ENCODE measurements around the gene PLP1. TPM values are rescaled to one million over a fixed set of nuclear protein-coding genes. Genes with fewer than 3 reads are reported as not detected.

PLP1 gene
- total RNA-seq, 4 donors from 2014 or later = 3.8 to 13.7 (median 6.7) TPM

DNA sequence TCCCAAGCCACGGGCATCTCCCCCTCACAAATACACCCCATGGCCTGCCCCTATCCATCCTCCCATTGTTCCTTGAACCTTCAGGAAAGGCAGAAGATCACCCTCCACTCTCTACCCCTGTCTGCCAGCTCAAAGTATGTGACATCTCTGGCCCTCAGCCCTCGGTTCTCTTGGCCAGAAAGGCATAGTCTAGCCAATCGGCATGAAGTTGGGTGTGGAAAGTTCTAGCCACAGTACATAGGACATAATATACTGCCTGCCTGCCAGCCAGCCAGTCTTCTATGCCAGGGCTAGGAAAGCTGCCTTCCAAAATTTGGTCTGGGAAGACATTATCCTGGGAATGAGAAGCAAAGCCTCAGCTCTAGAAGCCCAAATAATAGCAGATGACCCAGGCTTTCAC is 3.2 kb upstream of the PLP1 start:
- no peaks in the 10 kb centered on the region for H3K9me3 ChIP-seq
- intact Hi-C loops (cut with DNase I; ENCODE audit: low total_unique reads) (no loop called here), in situ Hi-C loops (cut with MboI; ENCODE audit: low pct_ligation_motif_present in 1 of 4, low pct_unique_long_range_greater_than_20kb in 1 of 4, low sequenced_read_pairs in 3 of 4) (no loop called here)
- 65% methylated on average over 3 of the region's 3 CpGs; no CpG with 5 or more reads in 1 of the 2 donors for WGBS, 2 donors (ENCODE audit: low coverage in 1 of 2)
- no peak overlapping the region for H3K27ac ChIP-seq
- DNase-seq = no peak
- no peaks in the 10 kb centered on the region for H3K27me3 ChIP-seq
- no peaks in the 10 kb centered on the region for H3K36me3 ChIP-seq
- H3K4me3 ChIP-seq = no peak overlapping the region
- no peaks in the 10 kb centered on the region for H3K4me1 ChIP-seq
- TF ChIP-seq POLR2A (IDR thresholded peaks at IDR 0.05) (no peak), POLR2AphosphoS5 (IDR thresholded peaks at IDR 0.05) (no peak), EP300 (IDR thresholded peaks at IDR 0.05; ENCODE audit: low read depth) (no peak)
- TF ChIP-seq, protein P1, sequence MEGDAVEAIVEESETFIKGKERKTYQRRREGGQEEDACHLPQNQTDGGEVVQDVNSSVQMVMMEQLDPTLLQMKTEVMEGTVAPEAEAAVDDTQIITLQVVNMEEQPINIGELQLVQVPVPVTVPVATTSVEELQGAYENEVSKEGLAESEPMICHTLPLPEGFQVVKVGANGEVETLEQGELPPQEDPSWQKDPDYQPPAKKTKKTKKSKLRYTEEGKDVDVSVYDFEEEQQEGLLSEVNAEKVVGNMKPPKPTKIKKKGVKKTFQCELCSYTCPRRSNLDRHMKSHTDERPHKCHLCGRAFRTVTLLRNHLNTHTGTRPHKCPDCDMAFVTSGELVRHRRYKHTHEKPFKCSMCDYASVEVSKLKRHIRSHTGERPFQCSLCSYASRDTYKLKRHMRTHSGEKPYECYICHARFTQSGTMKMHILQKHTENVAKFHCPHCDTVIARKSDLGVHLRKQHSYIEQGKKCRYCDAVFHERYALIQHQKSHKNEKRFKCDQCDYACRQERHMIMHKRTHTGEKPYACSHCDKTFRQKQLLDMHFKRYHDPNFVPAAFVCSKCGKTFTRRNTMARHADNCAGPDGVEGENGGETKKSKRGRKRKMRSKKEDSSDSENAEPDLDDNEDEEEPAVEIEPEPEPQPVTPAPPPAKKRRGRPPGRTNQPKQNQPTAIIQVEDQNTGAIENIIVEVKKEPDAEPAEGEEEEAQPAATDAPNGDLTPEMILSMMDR (IDR thresholded peaks at IDR 0.05) = no peak

DNA sequence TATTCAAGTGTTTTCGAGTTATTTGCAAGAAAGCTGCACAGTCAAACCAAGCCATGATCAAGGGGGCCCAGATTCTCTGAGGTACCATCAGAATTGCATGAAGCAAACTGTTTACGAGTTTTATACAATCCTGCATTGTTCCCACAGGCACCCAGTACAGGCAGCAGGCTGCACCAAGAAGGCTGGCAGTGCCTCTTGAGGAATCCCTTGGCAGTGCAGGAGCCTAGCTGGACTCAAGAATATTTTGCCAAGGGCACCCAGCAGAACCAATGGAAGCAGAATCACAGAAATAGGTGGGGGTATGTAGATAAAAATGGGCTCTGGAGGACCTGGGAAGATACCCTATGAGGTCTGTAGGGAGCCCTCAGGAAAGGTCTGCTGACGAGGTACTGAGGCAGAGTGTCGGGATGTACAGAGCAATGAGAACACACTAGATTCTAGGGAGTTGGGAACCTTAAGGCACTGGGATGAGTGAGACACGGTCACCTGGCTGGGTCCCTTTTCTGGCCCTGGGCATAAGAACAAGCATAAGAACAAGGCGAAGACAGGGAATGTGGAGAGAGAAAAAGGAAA is 2.5 kb upstream of the PLP1 start:
- H3K27ac ChIP-seq = no peak overlapping the region
- no peak for DNase-seq
- intact Hi-C loops (cut with DNase I; ENCODE audit: low total_unique reads) = no loop called here
- no peaks in the 10 kb centered on the region for H3K4me1 ChIP-seq
- H3K9me3 ChIP-seq = no peaks in the 10 kb centered on the region
- WGBS, 2 donors (ENCODE audit: low coverage in 1 of 2) = 66% methylated on average over 6 of the region's 6 CpGs; no CpG with 5 or more reads in 1 of the 2 donors
- TF ChIP-seq POLR2AphosphoS5 (IDR thresholded peaks at IDR 0.05) (no peak), EP300 (IDR thresholded peaks at IDR 0.05; ENCODE audit: low read depth) (no peak), POLR2A (IDR thresholded peaks at IDR 0.05) (no peak)
- TF ChIP-seq, protein P1 (IDR thresholded peaks at IDR 0.05) = peak; percentile 27 to 59 (median 40)
- no peak overlapping the region for H3K4me3 ChIP-seq
- H3K36me3 ChIP-seq = no peaks in the 10 kb centered on the region
- in situ Hi-C loops (cut with MboI; ENCODE audit: low pct_ligation_motif_present in 1 of 4, low pct_unique_long_range_greater_than_20kb in 1 of 4, low sequenced_read_pairs in 3 of 4) = no loop called here
- no peaks in the 10 kb centered on the region for H3K27me3 ChIP-seq

DNA sequence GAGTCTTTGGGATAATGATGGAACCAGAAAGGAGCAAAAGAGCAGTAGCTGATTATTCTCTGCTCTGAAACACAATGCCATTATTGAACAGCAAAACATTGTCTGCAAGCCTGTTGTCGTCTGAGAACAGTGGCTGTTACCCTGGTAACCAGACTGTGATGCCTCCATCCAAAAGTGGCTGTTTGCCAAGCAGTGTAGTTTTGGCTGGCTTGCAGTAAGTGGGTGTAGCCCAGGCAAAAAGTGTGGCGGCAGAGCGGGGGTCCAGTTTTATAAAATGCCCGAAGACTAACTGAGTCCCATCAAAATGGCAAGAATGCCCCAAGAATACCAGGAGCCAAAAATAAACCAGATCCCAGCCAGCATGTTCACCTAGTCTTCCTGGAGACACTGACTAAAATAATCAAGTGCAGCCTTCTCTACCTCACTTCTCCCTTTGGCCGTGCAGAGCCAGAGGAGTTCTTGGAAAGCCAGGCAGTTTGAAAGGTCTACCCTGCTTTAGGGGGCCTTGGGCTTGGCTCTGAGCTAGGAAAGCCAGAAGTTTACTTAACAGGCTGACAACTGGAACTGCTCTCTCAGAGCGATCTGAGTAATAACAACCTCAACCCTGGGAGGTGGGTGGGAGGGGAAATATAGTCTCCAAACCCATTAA is 2.6 kb downstream of the PLP1 start:
- Histone ChIP-seq H3K9me3 (no peaks in the 10 kb centered on the region), H3K4me3 (no peak overlapping the region), H3K27me3 (no peaks in the 10 kb centered on the region), H3K36me3 (no peaks in the 10 kb centered on the region), H3K27ac (no peak overlapping the region), H3K4me1 (no peaks in the 10 kb centered on the region)
- no peak for TF ChIP-seq POLR2A (IDR thresholded peaks at IDR 0.05)
- TF ChIP-seq EP300 (IDR thresholded peaks at IDR 0.05; ENCODE audit: low read depth) = no peak
- TF ChIP-seq POLR2AphosphoS5 (IDR thresholded peaks at IDR 0.05) = no peak
- TF ChIP-seq, protein P1 (IDR thresholded peaks at IDR 0.05) = no peak
- in situ Hi-C loops (cut with MboI; ENCODE audit: low pct_ligation_motif_present in 1 of 4, low pct_unique_long_range_greater_than_20kb in 1 of 4, low sequenced_read_pairs in 3 of 4) = loop anchor here in 1 of 4 donors (25.0 kb wide), 1 partner anchor 242 kb away; no protein-coding TSS in a partner anchor
- intact Hi-C loops (cut with DNase I; ENCODE audit: low total_unique reads) = no loop called here
- 64% methylated on average over 6 of the region's 6 CpGs; no CpG with 5 or more reads in 1 of the 2 donors for WGBS, 2 donors (ENCODE audit: low coverage in 1 of 2)
- DNase-seq = no peak

DNA sequence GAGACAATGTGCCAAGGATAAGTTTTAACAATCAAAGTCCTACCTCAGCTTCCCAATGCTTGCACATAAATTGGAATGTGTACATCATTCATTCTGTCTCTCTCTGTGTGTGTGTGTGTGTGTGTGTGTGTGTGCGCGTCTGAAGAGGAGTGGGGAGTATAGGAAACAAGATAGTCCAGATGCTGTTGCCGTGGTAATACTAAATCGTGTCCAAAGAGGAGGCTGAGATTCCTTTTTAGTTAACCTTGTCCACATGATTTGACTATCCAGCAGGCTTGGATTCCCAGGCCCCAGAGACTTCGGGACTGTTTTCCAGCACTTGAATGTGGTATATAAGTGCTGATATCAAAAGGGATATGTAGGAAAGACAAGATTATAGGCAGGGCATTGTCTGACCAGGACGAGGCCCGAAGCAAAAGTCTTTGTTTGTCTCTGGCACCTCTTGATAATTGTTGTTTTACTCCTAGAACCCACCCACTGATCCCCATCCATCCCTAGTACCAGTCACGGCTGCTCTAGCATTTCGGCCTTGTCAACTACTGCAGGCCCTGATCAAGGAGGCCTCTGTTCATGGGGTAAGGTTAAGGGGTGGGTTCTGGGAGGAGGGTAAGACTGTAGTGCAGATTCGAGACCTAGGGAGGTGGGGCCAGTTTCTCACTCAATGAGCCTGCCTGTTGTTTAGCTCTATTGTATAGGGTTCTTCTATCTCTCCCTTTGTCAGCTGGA is 3.9 kb downstream of the PLP1 start:
- intact Hi-C loops (cut with DNase I; ENCODE audit: low total_unique reads) (no loop called here), in situ Hi-C loops (cut with MboI; ENCODE audit: low pct_ligation_motif_present in 1 of 4, low pct_unique_long_range_greater_than_20kb in 1 of 4, low sequenced_read_pairs in 3 of 4) (loop anchor here in 1 of 4 donors (25.0 kb wide), 1 partner anchor 243 kb away; no protein-coding TSS in a partner anchor)
- DNase-seq = no peak
- no peaks in the 10 kb centered on the region for H3K36me3 ChIP-seq
- TF ChIP-seq, protein P1 (IDR thresholded peaks at IDR 0.05) = no peak
- TF ChIP-seq POLR2A (IDR thresholded peaks at IDR 0.05) (no peak), EP300 (IDR thresholded peaks at IDR 0.05; ENCODE audit: low read depth) (no peak), POLR2AphosphoS5 (IDR thresholded peaks at IDR 0.05) (no peak)
- H3K9me3 ChIP-seq = no peaks in the 10 kb centered on the region
- H3K27me3 ChIP-seq = no peaks in the 10 kb centered on the region
- H3K4me1 ChIP-seq = no peaks in the 10 kb centered on the region
- no peak overlapping the region for H3K4me3 ChIP-seq
- 80 to 82% methylated on average over 1 to 10 of the region's 10 CpGs for WGBS, 2 donors (ENCODE audit: low coverage in 1 of 2)
- no peak overlapping the region for H3K27ac ChIP-seq
